ENCODE results near the gene TCP10L. TPM values are rescaled to one million over a fixed set of nuclear protein-coding genes. Genes with fewer than 3 reads are reported as not detected.
"Not testable (repeated sequence)": the region's sequence is repeated elsewhere in the genome, so short reads cannot be mapped to it uniquely, and the experiment has no call there.

TCP10L gene
- total RNA-seq, 6 donors from 2014 or later, result 1.0 to 2.7 (median 1.1) TPM; not detected in 3

GRCh38 chr21:32612075-32612998 is 27.0 kb upstream of the TCP10L start, which contains the start of gene CFAP298:
Gene CFAP298 (minus strand): TSS chr21:32612377. CDS start chr21:32612243, 134 bp downstream.
- Histone ChIP-seq H3K9me3 (no peaks in the 10 kb centered on the region), H3K27me3 (no peaks in the 10 kb centered on the region), H3K4me3 (peak within 1 kb of the TSS; percentile 89 to 92 (median 90)), H3K27ac (peak within 1 kb of the TSS; percentile 89 to 93 (median 90)), H3K4me1 (peaks cover 10 to 18% (median 12%) of the 10 kb centered on the region in 4 donors), H3K36me3 (peaks cover 4 to 22% (median 13%) of the 10 kb centered on the region in 4 donors)
- ATAC-seq (ENCODE audit: low FRiP score in 2 of 2) (peak; percentile 98), DNase-seq (peak; percentile 87 to 91)
- 0 to 1% methylated on average over 30 to 34 of the region's 81 CpGs for WGBS, 2 donors
- peak in 3 of 4 donors; percentile 14 to 49 (median 40) for TF ChIP-seq POLR2A (IDR thresholded peaks at IDR 0.05)
- no peak for TF ChIP-seq CTCF (IDR thresholded peaks at IDR 0.05)
- peak; percentile 40 to 54 for TF ChIP-seq POLR2AphosphoS5 (IDR thresholded peaks at IDR 0.05)
- TF ChIP-seq EP300 (IDR thresholded peaks at IDR 0.05), result peak in 1 of 4 donors; percentile 2

DNA sequence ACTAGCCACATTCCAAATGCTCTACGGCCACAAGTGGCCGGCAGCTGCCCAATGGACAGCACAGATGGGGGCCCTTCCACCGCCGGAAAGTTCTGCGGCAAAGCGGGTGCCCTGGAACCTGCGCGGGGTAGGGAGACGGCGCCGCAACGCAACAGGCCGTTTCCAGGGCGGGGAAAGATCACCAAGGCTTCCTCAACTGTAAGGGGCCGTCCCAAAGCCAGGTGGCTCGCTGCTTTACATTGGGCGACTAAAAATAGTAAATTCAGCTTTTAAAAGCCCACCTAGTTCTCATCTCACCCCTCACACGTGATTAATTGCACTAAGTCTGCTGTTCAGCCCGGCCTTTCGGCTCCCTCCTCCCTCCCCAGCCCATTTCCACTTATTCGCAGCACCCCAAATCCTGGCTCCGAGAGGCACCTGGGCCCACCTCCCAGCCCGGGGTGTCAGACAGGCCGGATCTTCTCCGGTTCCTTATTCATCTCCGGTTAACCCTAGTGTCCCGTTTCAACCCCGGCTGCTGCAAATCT is 26.2 kb upstream of the TCP10L start:
- Histone ChIP-seq H3K27me3 (no peaks in the 10 kb centered on the region), H3K27ac (peak overlapping the region; percentile 89 to 93 (median 90)), H3K4me3 (peak overlapping the region; percentile 89 to 92 (median 90)), H3K4me1 (peaks cover 10 to 18% (median 12%) of the 10 kb centered on the region in 4 donors), H3K9me3 (no peaks in the 10 kb centered on the region), H3K36me3 (peaks cover 4 to 30% (median 17%) of the 10 kb centered on the region in 4 donors)
- DNase-seq (peak; percentile 45 to 83), ATAC-seq (ENCODE audit: low FRiP score in 2 of 2) (peak; percentile 46 to 81)
- TF ChIP-seq CTCF (IDR thresholded peaks at IDR 0.05) (no peak), POLR2AphosphoS5 (IDR thresholded peaks at IDR 0.05) (no peak), EP300 (IDR thresholded peaks at IDR 0.05) (no peak), POLR2A (IDR thresholded peaks at IDR 0.05) (no peak)
- WGBS, 2 donors, result 0% methylated on average over 27 to 28 of the region's 28 CpGs

GRCh38 chr21:32610940-32611339 is 25.6 kb upstream of the TCP10L start:
- 76 to 78% methylated on average over 17 of the region's 17 CpGs for WGBS, 2 donors
- peak overlapping the region in 2 of 4 donors; percentile 89 to 90 for H3K27ac ChIP-seq
- DNase-seq, result not testable (repeated sequence)

DNA sequence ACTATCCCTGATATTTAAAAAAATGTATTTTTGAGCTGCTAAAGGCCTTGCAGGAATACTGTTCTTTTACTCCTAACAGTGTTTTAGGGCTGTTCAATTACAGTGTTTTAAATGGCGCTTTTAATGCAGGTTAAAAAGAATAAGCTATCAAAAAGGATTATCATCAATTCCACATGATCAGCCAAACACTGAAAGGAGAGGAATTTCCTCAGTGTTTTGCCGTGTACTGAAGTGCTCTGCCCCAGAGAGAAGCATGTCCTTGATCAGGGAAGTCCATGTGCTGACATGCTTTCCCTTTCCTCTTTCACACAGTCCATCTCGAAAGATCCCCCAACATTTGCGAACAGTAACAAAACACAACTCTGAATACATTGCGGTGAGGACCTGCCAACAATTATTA is 23.5 kb upstream of the TCP10L start:
- H3K36me3 ChIP-seq, result peaks cover 23 to 57% (median 40%) of the 10 kb centered on the region in 4 donors
- no peaks in the 10 kb centered on the region for H3K27me3 ChIP-seq
- 89 to 93% methylated on average over 5 of the region's 5 CpGs for WGBS, 2 donors
- ATAC-seq (ENCODE audit: low FRiP score in 2 of 2), result no peak
- DNase-seq, result no peak
- H3K27ac ChIP-seq, result no peak overlapping the region
- H3K4me3 ChIP-seq, result no peak overlapping the region
- TF ChIP-seq POLR2A (IDR thresholded peaks at IDR 0.05) (no peak), POLR2AphosphoS5 (IDR thresholded peaks at IDR 0.05) (no peak), CTCF (IDR thresholded peaks at IDR 0.05) (no peak), EP300 (IDR thresholded peaks at IDR 0.05) (no peak)
- H3K9me3 ChIP-seq, result no peaks in the 10 kb centered on the region
- peaks cover 10 to 18% (median 12%) of the 10 kb centered on the region in 4 donors for H3K4me1 ChIP-seq

More at GRCh38 chr21:32610940-32611339, 25.6 kb upstream of the TCP10L start:
- peaks cover 10 to 18% (median 12%) of the 10 kb centered on the region in 4 donors for H3K4me1 ChIP-seq
- peaks cover 8 to 36% (median 20%) of the 10 kb centered on the region in 4 donors for H3K36me3 ChIP-seq
- peak overlapping the region in 3 of 4 donors; percentile 89 to 92 (median 90) for H3K4me3 ChIP-seq
- not testable (repeated sequence) for ATAC-seq (ENCODE audit: low FRiP score in 2 of 2); H3K9me3 ChIP-seq; H3K27me3 ChIP-seq

DNA sequence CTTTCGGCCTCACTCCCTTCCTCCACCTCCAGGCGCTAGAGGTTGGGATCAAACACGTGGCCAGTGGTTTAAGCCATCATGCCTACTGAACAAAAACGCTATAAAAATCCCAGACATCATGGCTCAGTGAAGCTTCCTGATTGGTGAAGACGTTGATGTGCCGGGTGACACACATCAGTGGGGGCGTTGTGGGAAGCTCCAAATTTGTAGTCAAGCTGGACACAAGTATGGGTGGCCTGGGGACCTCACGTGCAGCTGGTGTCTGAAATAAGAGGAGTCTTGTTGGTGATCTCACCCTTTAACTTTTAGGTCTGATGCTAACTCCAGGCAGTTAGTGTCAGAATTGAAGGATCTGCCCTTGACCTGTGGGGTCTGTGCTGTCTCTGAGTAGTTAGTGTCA is 20.1 kb upstream of the TCP10L start:
- DNase-seq (no peak), ATAC-seq (ENCODE audit: low FRiP score in 2 of 2) (no peak)
- Histone ChIP-seq H3K27ac (no peak overlapping the region), H3K4me1 (peaks cover 0 to 3% (median 0%) of the 10 kb centered on the region in 4 donors), H3K9me3 (no peaks in the 10 kb centered on the region), H3K4me3 (no peak overlapping the region), H3K27me3 (no peaks in the 10 kb centered on the region), H3K36me3 (peaks cover 26 to 85% (median 63%) of the 10 kb centered on the region in 4 donors)
- TF ChIP-seq CTCF (IDR thresholded peaks at IDR 0.05) (no peak), EP300 (IDR thresholded peaks at IDR 0.05) (no peak), POLR2AphosphoS5 (IDR thresholded peaks at IDR 0.05) (no peak), POLR2A (IDR thresholded peaks at IDR 0.05) (no peak)
- 84 to 90% methylated on average over 8 of the region's 8 CpGs for WGBS, 2 donors
